KOPT-K1 (cell line): ENCODE results near the gene ZNF595.
"Not testable (repeated sequence)": the region's sequence is repeated elsewhere in the genome, so short reads cannot be mapped to it uniquely, and the experiment has no call there.

Experiments
- H3K27ac ChIP-seq: fragments of 200-600 bp; sonication (generic); 2 replicates; pipeline ENCODE4 v1.5.1; 2016; ENCODE audit warnings: antibody characterized with exemption, mild to moderate bottlenecking, low read depth, low read length; ENCODE audit not compliant: poor library complexity, severe bottlenecking
- H3K36me3 ChIP-seq: fragments of 200-600 bp; sonication (generic); 2 replicates; pipeline ENCODE4 v1.5.1; 2017; ENCODE audit warnings: antibody characterized with exemption, mild to moderate bottlenecking, low read length, moderate library complexity; ENCODE audit not compliant: insufficient read depth
- H3K9me3 ChIP-seq: fragments of 200-600 bp; sonication (generic); 2 replicates; pipeline ENCODE4 v1.5.1; 2017; ENCODE audit warnings: antibody characterized with exemption, low read length, mild to moderate bottlenecking; ENCODE audit not compliant: insufficient read depth, poor library complexity, severe bottlenecking

The ZNF595 gene

GRCh38 chr4:51253-51652 is 1.9 kb upstream of the ZNF595 start:
- not testable (repeated sequence) for H3K36me3 ChIP-seq, H3K9me3 ChIP-seq
- H3K27ac ChIP-seq: peak overlapping the region; percentile 57

DNA sequence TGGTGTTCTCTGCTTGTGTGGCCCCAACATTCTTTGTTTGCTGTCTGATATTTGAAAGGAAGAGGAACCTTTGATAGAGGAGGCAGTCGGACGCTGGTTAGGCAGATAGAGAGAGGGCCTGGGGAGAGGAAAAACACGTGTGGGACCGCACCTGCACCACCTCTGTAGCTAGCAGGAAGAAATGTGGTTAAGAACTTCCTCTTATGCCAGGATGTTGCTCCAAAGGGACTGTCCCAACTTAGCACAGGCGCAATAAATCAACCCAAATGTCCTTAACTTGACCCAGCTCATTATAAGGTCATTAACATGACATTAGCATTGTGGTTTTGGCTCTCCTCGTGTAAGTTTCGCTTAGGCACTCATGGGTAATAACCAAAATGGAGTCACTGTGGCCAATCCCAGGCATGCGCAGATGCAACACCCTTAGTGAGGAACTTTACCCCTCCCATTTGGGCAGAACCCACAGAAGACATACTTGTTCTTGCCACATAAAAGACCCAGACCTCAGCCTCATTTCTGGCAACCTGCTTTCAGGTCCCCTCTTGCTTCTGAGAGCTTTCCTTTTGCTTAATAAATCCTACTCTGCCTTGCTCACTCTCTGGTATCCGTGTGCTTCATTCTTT is 1.4 kb upstream of the ZNF595 start:
- H3K36me3 ChIP-seq, H3K9me3 ChIP-seq: not testable (repeated sequence)
- H3K27ac ChIP-seq: peak overlapping the region; percentile 57

DNA sequence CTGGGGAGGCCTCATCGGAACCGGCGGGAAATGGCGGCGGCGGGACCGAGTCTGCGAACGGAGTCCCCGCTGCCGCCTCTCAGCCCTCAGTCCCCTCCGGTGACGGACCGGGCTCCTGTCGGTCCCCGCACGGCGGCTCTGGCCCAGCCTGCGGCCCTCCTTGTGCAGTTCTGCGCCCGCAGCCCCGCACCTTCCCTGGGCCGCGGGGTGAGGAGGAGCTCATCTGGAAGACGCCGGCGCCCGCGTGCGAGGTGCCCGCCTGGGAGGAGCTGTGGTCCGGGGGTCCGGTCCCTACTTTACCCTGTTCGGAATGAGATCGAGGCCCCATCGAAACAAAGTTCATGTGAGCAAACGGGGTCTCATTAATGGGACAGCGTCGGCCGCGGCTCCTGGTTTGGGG is 400 bp downstream of the ZNF595 start:
- H3K27ac ChIP-seq, H3K36me3 ChIP-seq: not testable (repeated sequence)

GRCh38 chr4:64733-65132 is 11.6 kb downstream of the ZNF595 start:
- H3K9me3 ChIP-seq: peaks cover 13% of the 10 kb centered on the region
- H3K27ac ChIP-seq, H3K36me3 ChIP-seq: not testable (repeated sequence)

More for the DNA sequence above, 400 bp downstream of the ZNF595 start:
- H3K9me3 ChIP-seq: not testable (repeated sequence)

DNA sequence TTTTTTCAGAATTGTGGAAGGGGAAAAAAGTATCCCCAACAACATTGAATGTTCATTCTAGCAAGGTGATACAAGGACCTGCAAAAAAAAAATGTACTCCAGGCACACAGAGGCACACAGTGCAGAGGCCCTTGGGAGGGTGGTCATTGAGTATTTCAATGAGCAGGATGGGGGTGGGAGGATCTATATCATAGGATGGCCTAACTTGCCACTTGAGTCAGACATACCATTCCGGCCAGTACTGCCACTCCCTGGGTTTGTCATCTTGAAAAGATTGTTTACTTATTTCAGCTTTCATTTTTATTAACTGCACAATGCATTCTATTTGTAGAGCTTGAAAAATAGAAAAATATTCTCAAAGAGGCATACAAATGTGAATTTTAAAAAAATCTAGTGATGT is 18.7 kb downstream of the ZNF595 start:
- no peak overlapping the region for H3K27ac ChIP-seq
- H3K36me3 ChIP-seq: peaks cover 10% of the 10 kb centered on the region
- peaks cover 77% of the 10 kb centered on the region for H3K9me3 ChIP-seq

GRCh38 chr4:85951-86350 is 32.8 kb downstream of the ZNF595 start:
- Histone ChIP-seq H3K27ac (no peak overlapping the region), H3K36me3 (peaks cover 4% of the 10 kb centered on the region), H3K9me3 (peaks cover 99% of the 10 kb centered on the region)

DNA sequence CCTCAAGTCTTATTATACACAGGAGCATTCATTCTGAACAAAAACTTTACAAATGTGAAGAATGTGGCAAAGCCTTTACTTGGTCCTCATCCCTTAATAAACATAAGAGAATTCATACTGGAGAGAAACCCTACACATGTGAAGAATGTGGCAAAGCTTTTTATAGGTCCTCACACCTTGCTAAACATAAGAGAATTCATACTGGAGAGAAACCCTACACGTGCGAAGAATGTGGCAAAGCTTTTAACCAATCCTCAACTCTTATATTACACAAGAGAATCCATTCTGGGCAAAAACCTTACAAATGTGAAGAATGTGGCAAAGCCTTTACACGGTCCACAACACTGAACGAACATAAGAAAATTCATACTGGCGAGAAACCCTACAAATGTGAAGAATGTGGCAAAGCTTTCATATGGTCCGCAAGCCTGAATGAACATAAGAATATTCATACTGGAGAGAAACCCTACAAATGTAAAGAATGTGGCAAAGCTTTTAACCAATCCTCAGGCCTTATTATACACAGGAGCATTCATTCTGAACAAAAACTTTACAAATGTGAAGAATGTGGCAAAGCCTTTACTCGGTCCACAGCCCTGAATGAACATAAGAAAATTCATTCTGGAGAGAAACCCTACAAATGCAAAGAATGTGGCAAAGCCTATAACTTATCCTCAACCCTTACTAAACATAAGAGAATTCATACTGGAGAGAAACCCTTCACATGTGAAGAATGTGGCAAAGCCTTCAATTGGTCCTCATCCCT is 33.6 kb downstream of the ZNF595 start:
- not testable (repeated sequence) for H3K27ac ChIP-seq, H3K36me3 ChIP-seq
- H3K9me3 ChIP-seq: peaks cover 99% of the 10 kb centered on the region

GRCh38 chr4:98386-98785 is 45.3 kb downstream of the ZNF595 start:
- H3K36me3 ChIP-seq: no peaks in the 10 kb centered on the region
- no peak overlapping the region for H3K27ac ChIP-seq
- H3K9me3 ChIP-seq: peaks cover 93% of the 10 kb centered on the region

GRCh38 chr4:99863-100262 is 46.7 kb downstream of the ZNF595 start:
- H3K36me3 ChIP-seq: no peaks in the 10 kb centered on the region
- H3K9me3 ChIP-seq: peaks cover 81% of the 10 kb centered on the region
- no peak overlapping the region for H3K27ac ChIP-seq

GRCh38 chr4:107083-107443 is 53.9 kb downstream of the ZNF595 start:
- H3K36me3 ChIP-seq: no peaks in the 10 kb centered on the region
- peaks cover 84% of the 10 kb centered on the region for H3K9me3 ChIP-seq

DNA sequence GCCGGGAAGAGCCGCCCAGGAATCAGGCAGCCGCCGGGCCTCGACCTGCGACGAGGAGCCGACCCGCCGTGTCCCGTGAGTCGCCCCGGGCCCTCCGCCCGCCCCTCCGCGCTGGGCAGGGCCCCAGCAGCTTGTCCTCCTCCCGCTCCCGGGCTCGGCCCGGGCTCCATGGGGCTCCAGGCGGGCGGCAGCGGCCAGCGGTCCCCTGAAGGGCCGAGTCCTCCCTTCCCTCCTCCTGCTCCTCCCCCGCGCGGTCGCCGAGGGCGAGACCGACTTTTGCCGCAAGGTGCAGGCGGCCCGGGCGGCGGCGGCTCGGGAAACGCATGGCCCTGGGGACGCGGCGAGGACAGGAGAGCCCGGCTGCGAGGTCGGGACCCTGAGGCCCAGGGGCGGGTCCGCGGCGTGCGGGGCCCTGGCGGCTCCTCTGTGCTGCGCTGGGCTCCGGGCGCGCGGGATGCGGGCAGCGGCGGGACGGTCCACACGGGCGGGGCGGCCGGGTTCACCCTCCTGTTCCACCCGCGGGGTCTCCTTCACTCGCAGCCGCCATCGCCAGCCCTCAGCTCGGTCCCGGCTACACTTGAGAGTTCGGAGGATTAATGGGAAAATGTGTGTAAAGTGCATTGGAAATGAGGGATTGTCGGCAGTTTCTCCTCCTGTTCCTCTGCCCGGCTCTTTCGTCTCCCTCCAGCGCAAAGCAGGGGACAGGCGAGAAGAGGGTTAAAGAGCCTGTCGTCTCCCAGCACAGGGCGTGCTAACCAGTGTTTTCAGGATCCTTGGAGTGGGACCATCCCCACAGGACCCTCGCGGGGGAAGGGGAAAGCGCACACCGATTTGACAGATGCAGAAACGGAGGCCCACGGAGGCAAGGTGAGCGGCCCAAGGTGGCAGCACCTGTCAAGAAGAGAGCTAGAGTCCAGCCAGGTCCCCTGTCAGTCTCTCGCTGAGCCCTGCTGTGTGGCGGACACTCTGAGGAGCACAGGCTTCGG is 54.6 kb downstream of the ZNF595 start:
- Histone ChIP-seq H3K9me3 (peaks cover 84% of the 10 kb centered on the region), H3K36me3 (no peaks in the 10 kb centered on the region), H3K27ac (no peak overlapping the region)

More at GRCh38 chr4:107083-107443, 53.9 kb downstream of the ZNF595 start:
- no peak overlapping the region for H3K27ac ChIP-seq

DNA sequence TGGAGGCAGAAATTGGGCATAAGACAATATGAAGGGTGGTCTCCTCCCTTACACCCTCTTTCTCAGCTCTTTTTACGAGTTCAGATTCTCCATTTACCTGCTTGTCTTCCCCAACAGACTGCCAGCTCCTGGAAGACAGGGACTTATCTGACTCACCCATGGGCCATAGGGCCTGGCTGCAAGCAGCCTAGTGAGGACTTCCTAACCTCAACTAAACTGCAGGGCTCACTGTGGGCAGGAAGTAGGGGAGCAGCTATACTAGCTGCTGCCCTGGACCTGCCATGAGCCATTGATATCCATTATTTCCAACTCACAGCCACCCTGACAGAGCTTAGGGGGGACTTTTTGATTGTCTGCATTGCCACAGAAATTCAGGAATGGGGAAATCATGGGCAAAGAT is 59.6 kb downstream of the ZNF595 start:
- Histone ChIP-seq H3K36me3 (no peaks in the 10 kb centered on the region), H3K9me3 (peaks cover 75% of the 10 kb centered on the region), H3K27ac (no peak overlapping the region)

- peaks cover 72% of the 10 kb centered on the region for H3K9me3 ChIP-seq
- H3K36me3 ChIP-seq: no peaks in the 10 kb centered on the region
- H3K27ac ChIP-seq: no peak overlapping the region
These were observed 60.6 kb downstream of the ZNF595 start for GRCh38 chr4:113732-114131.

DNA sequence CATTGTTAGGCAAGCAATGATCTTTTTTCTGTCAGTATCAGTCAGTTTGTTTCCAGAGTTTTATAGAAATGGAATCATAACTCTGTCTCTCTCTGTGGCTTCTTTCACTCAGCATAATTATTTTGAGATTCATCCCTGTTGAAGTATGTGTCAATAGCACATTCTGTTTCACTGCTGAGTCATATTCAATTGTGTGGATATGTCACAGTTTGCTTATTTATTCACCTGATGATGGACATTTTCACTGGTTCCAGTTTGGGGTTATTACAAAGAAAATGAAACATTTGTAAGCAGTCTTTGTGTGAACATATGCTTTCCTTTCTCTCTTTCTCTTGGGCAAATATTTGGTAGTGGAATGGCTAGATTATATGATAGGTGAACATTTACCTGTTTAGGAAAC is 61.0 kb downstream of the ZNF595 start:
- H3K36me3 ChIP-seq: no peaks in the 10 kb centered on the region
- no peak overlapping the region for H3K27ac ChIP-seq
- peaks cover 70% of the 10 kb centered on the region for H3K9me3 ChIP-seq

GRCh38 chr4:116499-116898 is 63.4 kb downstream of the ZNF595 start:
- Histone ChIP-seq H3K36me3 (no peaks in the 10 kb centered on the region), H3K27ac (no peak overlapping the region), H3K9me3 (peaks cover 68% of the 10 kb centered on the region)
